GM19467 (cell line): ENCODE results near the gene ADRA2B.
"Not testable (repeated sequence)": the region's sequence is repeated elsewhere in the genome, so short reads cannot be mapped to it uniquely, and the experiment has no call there.

ENCODE experiments used
- ATAC-seq: cut with Tn5 transposase; IDR thresholded peaks from one replicate; pipeline ENCODE4 v1.9.1; 2021; ENCODE audit warnings: mild to moderate bottlenecking, moderate library complexity; ENCODE audit not compliant: unreplicated experiment

The ADRA2B gene

DNA sequence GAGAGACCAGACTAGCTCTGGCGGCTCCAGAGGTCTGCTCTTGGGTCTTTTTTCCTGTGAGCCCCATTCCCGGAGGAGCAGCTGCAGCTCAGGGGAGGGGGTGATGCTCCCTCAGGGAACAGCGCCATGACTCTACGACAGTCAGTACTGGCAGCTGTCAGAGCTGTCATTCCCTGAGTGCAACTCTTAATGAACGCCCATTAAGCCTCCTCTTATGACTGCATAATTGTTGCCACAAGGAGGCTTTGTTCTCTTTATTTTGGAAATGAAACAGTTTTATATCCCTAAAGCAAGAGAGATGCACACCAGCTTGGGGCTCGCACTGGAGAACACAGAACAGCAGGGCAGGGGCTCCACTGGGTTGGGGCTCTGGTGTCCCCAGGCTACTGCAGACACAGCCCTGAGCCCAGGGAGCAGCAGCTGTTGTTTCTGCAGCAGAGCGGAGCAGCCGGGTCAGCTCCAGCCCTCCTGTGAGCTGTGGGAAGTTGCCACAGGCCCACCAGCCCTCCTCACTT is 44.3 kb downstream of the ADRA2B start:
- not testable (repeated sequence) for ATAC-seq

DNA sequence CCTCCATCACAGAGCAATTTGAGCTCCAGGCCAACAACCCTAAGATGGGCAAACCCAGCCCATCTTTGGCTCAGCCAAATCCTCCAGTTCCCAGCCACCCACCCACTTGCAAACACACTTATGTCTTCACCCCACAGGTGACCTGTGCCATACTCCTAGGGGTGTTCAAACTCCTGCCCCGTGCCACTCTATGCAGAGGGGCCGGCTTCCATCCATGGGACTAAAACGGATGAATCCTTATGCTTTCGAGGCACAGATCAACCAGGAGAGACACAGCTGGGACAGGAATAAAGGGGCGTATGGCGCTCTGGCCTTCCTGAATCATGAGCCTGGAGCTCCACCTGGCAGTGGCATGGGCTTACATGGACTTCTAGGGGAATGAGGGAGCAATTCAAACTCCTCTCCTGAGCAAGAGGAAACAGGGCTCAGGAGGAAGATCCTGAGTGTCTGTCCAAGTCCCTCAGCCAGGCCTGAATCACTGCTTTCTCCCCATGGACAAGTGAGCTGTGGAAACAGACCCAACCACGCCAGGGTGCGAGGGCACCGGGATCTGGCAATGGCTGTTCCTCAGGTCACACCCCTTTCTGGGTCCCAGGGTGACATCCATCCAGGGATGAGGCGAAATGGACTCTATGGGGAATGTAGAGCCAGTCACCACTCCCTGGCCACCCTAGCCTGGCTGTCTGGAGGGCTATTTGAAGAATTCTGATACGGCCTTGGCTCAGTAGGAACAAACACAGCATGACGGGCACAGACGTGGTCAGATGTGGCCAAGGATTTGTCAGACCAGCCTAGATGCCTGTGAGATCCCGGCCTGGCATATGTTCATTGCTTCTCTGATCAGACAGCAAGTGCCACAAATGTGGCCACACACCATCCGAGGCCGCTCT is 45.0 kb downstream of the ADRA2B start:
- ATAC-seq, result not testable (repeated sequence)

DNA sequence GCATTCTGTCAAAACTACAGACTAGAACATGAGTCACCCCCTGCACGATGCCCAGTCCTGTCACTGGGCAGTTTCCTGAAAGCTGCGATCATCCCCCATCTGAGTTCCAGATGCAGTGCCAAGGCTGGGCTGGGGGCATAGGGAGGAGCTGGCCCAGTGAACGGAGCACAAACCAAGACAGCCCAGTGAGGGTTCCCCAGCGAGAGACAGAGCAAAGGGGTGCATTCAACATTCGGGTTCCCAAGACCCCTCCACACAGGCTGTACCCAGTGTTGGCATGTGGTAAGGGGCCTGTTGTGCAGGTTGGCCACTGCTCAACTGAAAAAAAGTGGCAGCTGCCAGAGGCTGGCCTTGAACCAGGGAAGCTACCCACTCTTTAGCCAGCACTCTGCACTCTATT is 46.0 kb downstream of the ADRA2B start:
- not testable (repeated sequence) for ATAC-seq

- not testable (repeated sequence) for ATAC-seq
These were observed 46.5 kb downstream of the ADRA2B start for GRCh38 chr2:96069878-96070277.

GRCh38 chr2:96067902-96068581 is 48.3 kb downstream of the ADRA2B start:
- ATAC-seq, result not testable (repeated sequence)

- not testable (repeated sequence) for ATAC-seq
These were observed 49.2 kb downstream of the ADRA2B start for GRCh38 chr2:96067098-96067660.

DNA sequence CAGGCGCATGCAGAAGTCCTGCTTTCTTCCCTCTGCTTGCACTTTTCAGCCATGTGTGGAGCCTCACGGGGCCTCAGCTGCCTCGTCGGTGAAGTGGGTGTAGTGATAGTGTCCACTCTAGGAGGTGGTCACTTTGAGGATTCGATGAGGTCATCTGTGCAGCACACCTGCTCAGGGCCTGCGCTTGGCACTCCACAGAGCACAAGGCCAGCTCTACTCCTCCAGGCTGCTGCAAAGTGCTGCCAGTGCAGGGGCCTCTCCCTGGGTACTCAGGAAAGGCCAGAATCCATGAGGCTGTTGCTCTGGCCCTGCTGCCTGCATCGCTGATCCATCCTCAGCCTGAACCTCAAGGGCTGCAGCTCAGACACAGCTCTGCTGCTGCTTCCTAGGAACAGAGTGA is 49.9 kb downstream of the ADRA2B start:
- ATAC-seq, result not testable (repeated sequence)

- not testable (repeated sequence) for ATAC-seq
These were observed 50.4 kb downstream of the ADRA2B start for GRCh38 chr2:96065954-96066353.

DNA sequence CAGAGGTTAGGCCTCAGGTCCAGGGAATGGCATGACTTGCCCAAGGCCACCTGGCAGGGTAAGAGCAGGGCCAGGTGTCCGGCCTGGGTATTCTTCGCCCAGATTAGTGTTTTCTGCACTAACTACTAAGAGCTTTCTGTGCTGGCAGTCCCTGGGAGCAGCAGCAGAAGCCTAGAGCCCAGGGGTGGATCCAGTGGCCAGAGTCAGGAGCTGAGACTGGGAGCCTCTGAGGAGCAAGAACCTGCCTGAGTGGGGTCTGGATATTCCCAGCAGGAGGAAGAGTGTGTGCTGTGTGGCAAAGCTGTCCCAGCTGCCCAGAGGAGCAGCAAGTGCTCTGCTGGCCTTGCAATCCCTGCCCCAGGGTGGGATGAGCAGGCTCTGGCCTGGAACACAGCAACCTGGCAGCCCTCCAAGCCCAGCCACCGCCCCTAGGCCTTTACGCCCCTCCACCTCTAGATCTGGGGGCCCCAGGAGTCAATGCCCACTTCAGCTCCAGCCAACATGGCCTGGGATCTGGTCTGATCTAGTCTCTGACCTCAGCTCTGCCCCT is 50.9 kb downstream of the ADRA2B start:
- ATAC-seq, result no peak

DNA sequence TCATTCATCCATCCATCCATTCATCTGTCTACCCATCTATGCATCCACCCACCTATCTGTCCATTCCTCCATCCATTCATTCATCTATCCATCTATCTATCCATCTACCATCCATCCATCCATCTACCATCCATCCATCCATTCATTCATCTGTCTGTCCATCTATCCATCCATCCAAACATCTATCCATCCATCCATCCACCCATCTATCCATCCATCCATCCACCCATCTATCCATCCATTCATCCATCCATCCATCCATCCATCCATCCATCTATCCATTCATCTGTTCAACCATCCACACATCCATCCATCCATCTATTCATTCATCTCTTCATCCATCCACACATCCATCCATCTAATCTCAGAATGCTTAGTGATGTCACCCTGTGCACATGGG is 51.6 kb downstream of the ADRA2B start:
- not testable (repeated sequence) for ATAC-seq

- not testable (repeated sequence) for ATAC-seq
These were observed 52.2 kb downstream of the ADRA2B start for GRCh38 chr2:96064047-96064675.

DNA sequence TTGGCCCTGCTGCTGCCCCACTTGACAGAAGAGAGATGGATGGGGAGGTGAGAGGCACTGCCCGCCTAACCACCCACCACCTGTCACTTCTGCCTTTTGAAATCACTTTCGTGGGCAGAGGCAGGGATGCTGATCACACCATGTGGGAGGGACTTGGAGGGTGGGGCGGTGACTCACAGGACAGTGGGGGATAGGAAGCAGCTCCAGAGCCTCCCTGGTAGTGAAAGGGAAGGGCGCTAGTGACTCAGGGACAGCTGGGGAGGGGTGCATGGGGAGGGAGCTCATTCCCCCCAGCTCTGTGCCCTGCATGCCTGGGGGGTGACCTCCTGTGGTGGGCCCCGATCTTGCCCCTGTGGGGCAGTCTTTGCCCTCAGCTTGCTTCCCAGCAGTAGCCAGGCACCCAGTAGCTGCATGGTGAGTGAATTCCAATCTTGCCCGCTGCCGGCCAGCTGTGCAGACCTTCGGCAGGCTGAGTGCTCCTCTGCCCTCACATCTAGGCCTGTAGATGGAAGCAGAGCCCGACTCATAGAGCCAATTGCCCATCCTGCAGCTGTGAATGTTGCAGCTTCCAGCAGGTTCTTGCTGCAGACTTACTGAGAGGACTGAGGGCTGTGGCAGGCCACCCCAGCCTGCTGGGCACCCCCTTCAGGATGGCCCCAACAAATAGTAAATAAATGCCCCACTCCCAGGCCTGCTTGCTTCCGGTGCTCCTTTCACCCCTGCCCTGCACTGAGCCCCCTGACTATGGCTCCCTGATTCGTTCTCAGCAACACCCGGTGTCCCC is 53.1 kb downstream of the ADRA2B start:
- ATAC-seq, result not testable (repeated sequence)
